Islet of Langerhans (tissue), 1 donor: ENCODE data around the gene PRKAR2B.
"Not testable (repeated sequence)": the region's sequence is repeated elsewhere in the genome, so short reads cannot be mapped to it uniquely, and the experiment has no call there.

Experiments used
- FAIRE-seq: peaks from one replicate; lab custom pipeline; 2011; peaks lifted over from hg19 to GRCh38; lab: Jason Lieb, UNC

PRKAR2B gene

DNA sequence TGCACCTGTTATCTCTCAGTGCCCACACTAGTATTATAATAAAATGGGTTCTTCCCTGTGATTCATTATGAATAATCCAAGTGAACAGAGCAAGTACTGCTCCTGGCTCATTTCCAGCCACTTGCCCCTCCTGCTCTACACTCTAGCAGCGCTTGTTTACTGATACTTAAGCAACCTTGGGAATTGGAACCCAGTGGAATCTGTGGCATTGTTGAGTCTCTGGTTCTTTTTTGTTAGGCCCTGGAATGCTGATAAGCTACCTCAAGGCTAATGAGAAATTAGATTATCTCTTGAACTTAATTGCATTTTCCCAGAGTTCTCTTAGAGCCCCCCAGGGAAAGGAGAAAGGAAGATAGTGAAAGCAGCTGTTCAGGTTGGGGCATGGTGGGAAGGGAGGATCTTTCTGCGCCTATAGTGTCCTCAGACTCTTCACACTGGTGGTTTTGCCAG lies 34.0 kb downstream of the PRKAR2B start:
- no peak for FAIRE-seq

DNA sequence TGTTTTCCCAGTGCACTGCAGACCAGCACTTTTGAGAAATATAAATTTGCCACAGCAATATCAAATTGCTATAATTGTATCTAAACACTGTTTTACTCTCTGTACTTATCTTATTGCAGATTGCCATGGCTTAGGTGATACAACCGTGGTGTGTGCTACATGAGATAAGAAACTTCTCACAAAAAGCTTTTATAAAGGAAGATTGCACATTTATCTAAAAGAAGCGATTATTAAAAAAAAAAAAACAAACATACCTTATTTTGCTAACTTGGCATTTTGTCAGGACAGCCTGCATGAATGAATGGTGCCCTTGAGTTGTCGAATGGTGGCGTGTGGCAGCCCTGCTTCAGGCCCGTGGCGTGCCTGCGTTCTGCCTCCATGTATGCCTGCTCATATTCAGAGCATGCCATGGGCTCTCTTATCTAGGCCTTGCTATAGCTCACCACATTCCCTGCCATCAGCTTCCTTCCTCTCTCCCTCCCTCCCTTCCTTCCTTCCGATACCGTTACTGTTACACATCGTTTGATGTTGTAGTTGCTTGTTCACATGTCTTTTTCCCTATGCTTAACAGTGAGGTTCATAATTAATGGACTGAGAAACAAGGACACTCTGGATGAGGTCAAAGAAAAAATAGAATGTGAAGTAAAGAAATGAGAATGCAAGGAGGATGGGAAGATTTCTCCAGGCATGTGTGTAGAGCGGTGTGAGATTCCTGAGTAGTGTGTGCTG lies 34.9 kb downstream of the PRKAR2B start:
- FAIRE-seq = no peak

DNA sequence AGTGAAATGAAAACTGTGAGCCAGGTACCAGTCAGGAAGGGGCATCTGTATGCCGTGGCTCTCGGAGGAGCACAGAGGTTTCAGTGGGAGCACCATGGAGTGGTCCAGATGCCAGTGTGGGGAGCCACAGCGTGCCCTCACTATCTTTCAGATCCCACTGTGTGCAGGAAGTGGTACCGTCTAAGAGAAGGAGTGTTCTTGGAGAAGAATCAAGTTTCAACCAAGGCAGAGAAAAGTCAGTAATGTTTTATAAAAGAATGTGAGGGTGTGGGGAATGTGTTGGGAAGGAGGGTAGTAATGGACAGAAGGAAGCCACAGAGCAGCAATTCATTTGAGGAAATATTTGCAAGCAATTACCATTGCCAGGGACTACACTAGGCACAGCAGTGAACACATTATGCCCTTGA lies 35.6 kb downstream of the PRKAR2B start:
- FAIRE-seq = no peak

DNA sequence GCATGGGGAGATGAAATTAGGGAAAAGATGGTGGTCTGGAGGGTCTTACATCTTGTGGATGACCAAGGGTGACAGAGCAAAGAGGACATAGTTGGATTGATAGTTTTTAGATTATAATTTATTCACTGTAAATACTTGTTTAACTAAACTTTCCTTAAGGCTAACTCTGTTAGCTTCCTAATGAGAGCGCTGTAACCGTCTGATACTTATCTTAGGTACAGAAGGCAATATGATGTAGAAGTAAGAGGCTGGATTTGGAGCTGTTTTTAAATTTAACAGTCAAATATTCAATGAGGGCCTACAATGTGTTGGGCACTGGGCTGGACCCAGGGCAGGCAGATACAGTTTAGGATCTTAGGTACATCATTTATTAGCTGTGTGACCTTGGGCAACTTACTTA lies 36.0 kb downstream of the PRKAR2B start:
- no peak for FAIRE-seq

DNA sequence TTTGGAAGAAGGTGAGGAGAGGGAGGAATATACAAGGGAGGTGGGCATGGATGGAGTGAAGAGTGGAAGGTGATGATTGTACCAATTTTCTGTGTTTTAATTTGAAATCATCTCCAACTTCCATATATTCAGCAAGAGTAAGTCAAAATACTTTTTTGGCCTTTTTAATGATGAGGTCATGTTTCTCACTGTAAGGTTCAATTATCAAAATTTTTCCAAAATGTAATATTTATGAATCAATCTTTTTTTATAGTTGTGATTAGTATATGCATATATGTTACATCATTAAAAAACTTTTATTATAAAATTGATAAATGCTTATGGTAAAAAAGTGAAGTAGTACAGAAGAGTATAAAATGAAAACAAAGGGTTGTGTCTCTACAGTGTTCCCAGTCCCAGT lies 40.7 kb downstream of the PRKAR2B start:
- no peak for FAIRE-seq

DNA sequence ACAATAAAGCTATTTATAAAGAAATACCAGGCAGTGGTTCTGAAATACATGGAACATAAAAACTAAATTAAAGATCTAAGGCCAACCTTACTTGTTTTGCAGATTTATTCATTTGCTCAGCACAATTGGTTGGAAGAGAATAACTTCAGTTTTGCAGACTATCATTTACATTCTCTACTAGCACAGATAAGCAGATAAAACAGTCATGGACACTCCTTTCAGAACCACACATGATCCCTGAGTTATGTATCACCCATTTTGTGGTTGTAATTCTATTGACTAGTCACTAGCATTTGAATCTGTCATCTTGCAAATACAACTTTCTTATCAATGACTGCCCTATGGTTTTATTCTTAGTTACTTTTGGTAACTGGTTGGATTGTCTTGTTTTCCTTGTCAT lies 45.1 kb downstream of the PRKAR2B start:
- no peak for FAIRE-seq

DNA sequence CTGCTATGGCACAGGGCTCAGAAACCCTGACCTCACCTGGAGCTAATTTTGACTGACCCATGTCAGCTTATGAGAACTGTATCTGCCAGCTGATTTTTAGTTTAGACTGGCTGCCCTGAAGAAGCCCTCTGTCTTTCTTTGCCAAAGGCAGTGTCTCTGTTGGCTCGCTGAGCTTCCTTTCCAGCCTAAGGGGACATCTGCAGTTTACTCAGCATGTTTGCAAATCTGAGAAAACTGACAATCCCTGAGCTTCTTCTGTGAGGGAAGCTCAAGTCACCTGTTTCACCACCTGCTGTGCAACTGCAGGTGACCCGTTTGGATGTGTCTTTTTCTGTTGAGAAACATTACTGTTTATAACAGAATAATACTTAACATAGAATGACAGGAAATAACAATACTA lies 46.0 kb downstream of the PRKAR2B start:
- FAIRE-seq = no peak

DNA sequence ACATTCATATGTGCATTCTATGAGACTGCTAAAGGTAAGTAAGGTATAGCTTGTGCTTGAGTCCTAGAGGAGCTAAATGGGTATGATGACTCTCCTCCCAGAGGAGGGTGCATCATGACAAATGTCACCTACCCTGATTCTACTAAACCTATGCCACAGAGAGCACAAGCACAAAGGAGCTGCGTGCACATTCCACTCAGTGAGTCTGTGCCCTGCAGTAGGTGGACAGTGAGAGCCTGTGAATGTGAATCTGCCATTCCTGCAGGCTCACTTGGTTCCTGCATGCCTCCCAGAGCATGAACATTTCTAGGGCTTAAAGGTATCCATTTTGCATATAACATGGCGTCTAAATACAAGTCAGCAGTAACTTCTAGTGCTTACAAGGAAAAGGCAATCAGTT lies 46.8 kb downstream of the PRKAR2B start:
- FAIRE-seq = no peak

DNA sequence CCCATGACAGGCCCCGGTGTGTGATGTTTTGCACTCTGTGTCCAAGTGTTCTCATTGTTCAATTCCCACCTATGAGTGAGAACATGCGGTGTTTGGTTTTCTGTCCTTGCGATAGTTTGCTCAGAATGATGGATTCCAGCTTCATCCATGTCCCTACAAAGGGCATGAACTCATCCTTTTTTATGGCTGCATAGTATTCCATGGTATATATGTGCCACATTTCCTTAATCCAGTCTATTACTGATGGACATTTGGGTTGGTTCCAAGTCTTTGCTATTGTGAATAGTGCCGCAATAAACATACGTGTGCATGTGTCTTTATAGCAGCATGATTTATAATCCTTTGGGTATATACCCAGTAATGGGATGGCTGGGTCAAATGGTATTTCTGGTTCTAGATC lies 49.2 kb downstream of the PRKAR2B start:
- FAIRE-seq = not testable (repeated sequence)

DNA sequence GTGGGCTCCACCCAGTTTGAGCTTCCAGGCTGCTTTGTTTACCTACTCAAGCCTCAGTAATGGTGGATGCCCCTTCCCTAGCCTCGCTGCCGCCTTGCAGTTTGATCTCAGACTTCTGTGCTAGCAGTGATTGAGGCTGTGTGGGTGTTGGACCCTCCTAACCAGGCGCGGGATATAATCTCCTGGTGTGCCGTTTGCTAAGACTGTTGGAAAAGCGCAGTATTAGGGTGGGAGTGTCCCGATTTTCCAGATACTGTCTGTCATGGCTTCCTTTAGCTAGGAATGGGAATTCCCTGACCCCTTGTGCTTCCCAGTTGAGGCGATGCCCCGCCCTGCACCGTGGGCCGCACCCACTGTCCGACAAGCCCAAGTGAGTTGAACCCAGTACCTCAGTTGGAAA lies 54.6 kb downstream of the PRKAR2B start:
- not testable (repeated sequence) for FAIRE-seq

DNA sequence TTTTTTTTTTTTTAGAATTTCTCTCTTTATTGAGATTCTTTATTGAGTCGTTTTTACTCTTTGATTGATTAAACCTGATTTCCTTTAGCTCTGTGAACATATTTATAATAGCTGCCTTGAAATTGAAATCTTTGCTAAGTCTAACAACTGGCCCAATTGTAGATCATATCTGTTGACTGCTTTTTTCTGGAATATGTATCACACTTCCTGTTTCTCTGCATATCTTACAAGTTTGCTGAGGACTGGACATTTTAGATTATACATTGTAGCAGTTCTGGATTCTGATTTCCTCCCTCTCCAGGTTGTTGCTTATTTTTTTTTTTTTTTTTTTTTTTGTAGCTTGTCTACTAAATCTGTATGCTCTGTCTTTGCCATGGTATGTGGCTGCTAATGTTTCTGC lies 56.3 kb downstream of the PRKAR2B start:
- no peak for FAIRE-seq

DNA sequence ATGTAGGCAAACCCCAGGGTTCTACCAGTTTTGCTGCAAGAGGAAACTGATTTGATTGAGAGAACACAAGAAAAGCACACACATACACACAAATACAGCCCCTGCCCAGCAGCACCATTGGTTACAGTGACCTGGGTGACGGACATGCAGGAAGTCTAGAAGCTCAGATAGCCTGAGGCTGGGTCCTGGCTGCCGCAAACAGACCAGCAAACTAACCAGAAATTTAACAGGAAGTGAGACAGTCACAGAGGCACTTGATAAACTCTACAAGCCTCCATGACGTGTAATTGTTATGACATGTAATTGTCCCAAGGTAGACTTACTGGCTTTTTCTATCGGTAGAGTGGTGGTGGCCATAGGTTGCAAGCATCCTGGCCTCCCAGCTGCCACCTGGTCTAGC lies 58.9 kb downstream of the PRKAR2B start:
- FAIRE-seq = no peak

DNA sequence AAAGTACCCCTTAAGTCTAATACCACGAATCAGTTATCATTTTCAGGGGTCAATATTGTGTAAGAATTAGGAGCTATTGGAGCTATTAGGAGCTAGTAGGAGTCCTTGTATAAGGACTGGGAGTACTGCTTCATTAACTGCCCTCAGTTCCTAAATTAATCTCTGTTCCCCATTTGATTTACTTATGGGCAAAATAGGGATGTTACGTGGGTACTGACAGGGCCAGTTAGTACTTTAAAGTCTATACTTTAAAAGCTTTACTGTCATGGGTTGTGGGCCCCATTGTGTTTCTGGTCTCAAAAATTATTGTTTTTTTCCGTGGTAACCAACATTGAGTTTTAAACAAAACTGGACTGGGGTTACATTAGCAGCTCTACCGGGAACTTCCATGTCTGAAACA lies 60.3 kb downstream of the PRKAR2B start:
- FAIRE-seq = no peak

DNA sequence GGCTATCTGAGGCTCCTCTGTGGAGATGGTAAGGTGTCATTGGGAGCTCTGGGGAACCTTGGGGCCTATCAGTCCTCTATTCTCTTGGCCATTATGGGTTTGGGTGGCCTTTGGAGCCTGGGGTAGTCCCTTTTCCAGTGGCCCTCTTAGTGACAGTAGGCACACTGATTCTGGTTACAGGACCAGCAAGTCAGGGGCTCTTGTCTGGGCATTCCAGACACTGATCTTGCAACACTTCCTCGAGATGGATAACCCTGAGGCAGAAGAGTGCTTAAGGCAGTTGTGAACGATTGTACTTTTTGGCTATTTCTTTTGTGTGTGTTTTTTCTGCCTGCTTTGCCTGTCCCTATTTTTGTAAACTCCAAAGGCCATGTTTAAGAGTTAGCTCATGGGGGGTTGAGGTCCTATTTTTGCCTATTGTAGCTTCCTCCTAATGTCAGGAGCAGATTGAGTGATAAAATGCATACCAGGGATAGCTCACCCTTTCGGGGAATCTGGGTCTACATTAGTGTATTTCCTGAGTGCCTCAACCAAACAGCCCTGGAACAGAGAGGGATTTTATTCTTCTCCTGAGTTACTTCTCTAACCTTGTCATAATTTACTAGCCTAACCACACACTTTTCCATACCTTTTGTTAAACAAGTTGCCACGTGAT lies 61.2 kb downstream of the PRKAR2B start:
- FAIRE-seq = no peak

DNA sequence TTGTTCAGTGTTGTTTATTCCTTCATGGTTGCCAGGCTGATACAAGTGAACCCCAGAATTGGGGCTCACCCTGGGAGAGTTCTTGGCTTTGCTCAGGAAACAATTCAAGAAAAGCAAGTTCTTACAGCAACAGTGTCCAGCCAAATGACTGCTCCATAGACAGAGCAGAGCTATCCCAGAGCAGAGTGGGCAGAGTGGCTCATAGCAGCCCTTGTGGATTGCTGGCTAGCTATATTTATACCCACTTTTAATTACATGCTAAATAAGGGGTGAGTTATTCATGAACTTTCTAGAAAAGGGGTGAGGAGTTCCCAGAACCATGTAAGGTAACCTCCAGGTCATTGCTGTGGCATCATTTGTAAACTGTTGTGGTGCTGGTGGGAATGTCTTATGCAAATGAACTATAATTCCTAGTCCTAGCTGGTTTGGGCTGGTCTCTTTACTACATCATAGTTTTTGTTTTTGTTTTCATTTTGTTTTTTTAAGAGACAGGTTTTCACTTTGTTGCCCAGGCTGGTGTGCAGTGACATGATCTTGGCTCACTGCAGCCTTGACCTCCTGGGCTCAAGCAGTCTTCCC lies 64.4 kb downstream of the PRKAR2B start:
- FAIRE-seq = no peak

DNA sequence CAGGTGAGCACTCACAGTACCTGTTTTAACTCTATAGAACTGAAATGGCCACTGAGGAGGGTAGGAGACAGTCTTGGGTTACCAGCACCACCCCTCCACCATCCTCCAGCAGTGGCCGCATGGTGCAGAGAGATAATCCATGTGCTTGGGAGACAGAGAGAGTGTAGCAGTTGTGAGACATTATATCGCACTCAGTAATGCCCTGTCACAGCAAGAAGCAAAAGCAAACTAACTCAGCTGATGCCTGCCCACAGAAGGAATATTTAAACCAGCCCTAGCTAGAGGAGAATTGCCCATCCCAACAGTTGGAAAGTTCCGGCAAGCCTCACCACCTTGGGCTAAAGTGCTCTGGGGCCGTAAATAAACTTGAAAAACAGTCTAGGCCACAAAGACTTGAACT lies 65.5 kb downstream of the PRKAR2B start:
- FAIRE-seq = no peak

DNA sequence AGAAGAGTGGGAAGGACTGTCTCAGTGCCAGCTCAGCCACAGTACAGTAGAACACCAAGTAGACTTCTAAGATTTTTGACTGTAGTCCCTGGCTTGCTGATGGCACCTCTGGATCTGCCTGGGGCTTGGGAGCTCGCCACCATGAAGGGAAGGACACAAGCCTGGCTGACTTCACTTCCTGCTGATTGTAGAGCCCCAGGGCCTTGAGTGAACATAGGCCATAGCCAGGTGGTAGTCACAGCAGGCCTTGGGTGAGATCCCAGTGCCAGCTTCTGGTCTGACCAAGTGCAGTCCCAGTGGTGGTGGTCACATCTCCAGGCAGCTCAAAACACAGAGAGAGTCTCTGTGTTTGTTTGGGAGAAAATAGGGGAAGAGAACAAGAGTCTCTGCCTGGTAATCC lies 66.7 kb downstream of the PRKAR2B start:
- FAIRE-seq = no peak

DNA sequence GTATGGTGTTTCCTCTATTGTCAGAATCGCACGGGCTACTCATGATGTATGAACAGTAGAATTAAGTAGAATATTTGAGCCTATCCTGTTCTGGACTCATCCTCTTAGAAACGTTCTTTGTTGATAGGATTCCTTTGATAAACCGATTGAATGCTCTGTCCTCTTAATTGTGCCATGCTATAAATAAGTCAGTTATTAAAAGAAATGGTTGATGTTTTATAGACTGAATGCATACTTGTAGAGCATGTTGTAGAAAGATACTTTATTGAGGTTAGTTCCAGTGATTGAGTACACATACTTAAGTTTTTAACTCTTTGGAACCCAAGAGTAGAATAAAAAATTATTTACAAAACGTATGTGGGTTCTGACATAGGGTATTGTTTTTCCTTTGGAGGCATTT lies 69.4 kb downstream of the PRKAR2B start:
- FAIRE-seq = no peak

DNA sequence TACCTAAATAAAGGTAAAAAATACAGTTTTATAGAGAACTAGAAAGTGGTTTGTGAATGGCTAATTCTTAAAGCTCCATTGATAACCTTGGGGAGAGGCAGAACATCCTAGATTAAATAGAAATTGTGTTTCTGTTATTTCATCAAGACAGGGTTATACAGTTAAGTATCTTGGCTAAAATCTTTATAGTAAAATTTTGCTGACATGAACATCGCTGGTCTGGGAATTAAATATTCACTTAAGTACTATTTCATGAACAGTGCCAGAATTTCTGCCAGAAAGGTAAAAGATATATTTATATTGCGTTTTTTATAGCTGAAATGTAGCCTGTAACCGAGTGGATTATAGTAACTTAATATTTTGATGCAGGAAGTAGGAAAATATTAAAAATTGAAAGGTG lies 70.6 kb downstream of the PRKAR2B start:
- no peak for FAIRE-seq

DNA sequence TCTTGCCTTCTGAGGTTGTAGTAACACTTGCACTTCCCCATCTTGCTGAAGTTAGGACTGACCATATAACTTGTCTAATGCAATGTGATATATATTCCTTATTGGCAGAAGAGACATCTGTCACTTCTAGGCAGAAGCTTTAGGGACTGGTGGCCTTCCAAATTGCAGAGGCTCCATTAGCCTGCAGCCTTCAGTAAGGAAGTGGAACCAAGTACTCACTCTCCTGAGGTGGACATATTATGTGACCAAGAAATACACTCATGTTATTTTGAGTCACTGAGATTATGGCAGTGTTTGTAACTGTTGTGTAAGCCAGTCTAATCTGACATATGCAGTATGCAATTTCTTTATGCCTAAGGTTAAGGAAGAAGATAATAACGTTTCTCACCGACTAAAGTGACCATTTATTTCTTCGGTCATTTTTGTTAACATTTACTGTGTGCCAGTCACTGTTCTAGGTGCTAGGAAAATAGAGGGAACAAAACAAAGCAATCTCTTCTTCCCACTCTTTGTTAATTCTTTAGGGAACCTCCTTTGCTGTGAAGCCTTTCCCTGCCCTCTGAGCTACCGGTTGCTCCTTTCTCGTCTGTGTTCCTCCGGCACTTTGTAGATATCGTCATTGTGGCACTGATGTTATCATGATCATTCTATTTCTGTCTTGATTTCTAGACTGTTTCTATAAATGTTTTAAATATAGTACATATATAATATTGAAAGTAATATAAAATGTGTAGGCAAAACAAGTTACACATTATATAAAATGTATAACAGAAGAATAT lies 71.4 kb downstream of the PRKAR2B start:
- no peak for FAIRE-seq

DNA sequence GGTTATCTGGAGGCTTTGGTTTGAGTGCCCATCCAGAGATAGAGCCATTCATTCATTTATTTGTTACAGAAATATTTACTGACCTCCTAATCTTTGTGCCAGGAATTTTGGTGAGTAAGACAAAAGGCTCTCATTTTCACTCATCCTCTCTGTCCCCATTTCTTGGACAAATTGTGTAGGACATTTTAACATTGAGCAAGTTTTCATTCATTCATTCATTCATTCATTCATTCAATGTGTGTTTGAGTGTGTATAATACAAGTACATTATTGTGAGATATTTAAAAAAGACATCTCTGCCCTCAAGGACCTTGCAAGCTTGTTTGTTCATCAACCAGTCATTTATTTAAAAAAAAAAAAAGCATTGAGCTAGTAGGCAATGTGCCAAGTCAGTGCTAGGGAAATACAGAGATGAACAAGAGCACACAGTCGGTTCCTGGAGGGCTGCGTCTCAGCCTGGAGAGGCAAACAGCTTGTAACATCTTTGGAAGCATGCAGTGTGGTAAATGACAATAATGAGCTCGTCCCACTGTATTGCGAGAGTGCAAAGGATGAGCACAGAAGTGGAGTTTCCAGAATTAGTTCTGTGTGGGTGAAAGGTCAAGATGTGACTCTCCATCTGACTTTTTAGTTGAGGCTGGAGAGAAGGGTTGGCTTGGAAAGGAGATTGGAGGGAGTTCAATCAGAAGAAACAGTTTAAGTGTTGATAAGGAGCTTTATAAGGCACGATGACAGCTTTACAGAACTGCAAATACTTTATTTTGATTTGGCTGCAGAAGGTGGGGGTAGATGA lies 73.8 kb downstream of the PRKAR2B start:
- FAIRE-seq = no peak
